Measurements from ENCODE around the gene PRPH.
"Not testable (repeated sequence)": the region's sequence is repeated elsewhere in the genome, so short reads cannot be mapped to it uniquely, and the experiment has no call there.

PRPH gene

GRCh38 chr12:49332891-49333371 lies 38.0 kb downstream of the PRPH start:
- DNase-seq (ENCODE audit: low spot score) = no peak

DNA sequence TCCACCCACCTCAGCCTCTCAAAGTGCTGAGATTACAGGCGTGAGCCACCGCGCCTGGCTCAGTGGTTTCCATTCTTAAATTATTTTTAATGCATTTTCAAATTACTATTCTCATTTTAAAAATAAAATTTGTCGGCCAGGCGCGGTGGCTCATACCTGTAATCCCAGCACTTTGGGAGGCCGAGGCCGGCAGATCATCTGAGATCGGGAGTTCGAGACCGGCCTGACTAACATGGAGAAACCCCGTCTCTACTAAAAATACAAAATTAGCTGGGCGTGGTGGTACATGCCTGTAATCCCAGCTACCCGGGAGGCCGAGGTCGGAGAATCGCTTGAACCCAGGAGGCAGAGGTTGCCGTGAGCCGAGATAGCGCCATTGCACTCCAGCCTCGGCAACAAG lies 38.8 kb downstream of the PRPH start:
- DNase-seq (ENCODE audit: low spot score) = not testable (repeated sequence)

DNA sequence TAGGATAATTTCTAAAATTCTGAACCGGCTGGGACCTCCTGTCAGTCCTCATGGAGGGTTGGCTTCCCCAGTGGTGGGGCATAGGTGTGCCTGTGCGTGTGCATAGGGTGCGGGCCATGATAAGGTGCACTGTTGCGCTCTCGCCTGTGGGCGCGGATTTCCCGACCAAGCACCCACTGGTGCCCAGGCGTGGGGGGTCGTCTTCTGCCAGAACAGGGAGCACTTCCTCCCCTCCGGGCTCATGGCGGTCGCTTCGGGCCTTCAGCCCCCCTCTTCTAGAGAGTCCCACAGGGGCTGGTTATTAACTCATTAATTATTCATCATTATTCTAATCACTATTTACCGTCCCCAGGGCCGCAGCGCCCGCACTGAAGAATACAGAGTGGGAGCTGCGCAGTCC lies 39.3 kb downstream of the PRPH start:
- DNase-seq (ENCODE audit: low spot score) = no peak

DNA sequence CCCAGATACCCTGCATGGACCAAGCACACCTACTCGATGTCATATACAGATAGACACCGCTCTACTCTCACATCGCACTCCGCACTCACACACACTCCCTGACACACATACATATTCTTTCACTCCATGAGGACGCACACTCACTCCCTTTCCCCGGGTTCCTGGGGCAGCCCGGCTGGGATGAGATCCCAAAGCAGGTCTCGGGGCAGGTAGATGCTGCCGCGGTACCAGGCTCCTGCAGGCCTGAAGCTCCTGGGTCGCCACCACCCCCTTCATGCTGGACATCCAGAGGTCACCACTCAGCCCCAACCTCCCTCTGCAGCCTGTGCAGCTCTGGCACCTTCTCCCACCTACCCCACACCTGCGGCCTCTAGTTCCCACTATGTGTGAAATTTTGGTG lies 39.7 kb downstream of the PRPH start:
- DNase-seq (ENCODE audit: low spot score) = no peak

- no peak for DNase-seq (ENCODE audit: low spot score)
Observed at GRCh38 chr12:49335118-49335954, 40.4 kb downstream of the PRPH start.

- no peak for DNase-seq (ENCODE audit: low spot score)
Observed at GRCh38 chr12:49335955-49336644, 41.2 kb downstream of the PRPH start.

- DNase-seq (ENCODE audit: low spot score) = no peak
Observed at GRCh38 chr12:49336645-49337584, 42.0 kb downstream of the PRPH start, which contains the start of gene C1QL4. Gene C1QL4, minus strand, starts transcription at chr12:49337188. Its CDS starts 711 bp downstream, at chr12:49336477.

DNA sequence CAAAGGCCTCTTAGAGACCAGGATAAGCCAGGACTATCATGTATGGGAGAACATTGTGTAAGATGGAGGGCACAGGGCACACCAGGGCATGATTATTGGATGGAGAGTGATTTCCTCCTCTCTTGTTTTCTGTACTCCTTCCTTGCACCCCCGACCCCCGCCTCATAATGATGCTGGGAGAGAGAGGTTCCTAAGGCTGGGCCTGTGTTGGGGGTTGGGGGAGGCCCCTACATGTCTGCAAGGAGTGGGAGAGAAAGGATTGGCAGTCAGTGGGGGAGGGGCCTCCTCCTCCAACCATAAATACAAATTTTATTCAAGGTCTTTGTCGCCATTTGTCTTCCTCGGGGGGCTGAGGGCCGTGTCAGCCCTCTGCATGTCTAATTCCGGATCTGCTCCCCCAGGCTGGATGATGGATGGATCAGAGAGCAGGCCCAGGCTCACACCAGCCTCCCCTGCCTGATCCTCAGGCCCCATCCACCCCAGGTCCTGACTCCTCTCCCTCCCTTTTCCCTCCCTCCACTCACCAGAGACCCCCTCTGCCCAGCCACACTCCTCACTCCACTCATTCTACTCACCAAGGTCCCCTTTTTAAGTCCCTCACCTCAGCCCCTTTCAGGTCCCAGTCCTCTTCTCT lies 44.0 kb downstream of the PRPH start:
- DNase-seq (ENCODE audit: low spot score) = no peak

GRCh38 chr12:49339464-49339861 lies 44.5 kb downstream of the PRPH start:
- no peak for DNase-seq (ENCODE audit: low spot score)

GRCh38 chr12:49340095-49340870 lies 45.3 kb downstream of the PRPH start:
- no peak for DNase-seq (ENCODE audit: low spot score)

- no peak for DNase-seq (ENCODE audit: low spot score)
Observed at GRCh38 chr12:49340971-49341776, 46.2 kb downstream of the PRPH start.

- no peak for DNase-seq (ENCODE audit: low spot score)
Observed at GRCh38 chr12:49341777-49342065, 46.8 kb downstream of the PRPH start.

- DNase-seq (ENCODE audit: low spot score) = no peak
Observed at GRCh38 chr12:49342066-49342913, 47.3 kb downstream of the PRPH start.

GRCh38 chr12:49342914-49343731 lies 48.2 kb downstream of the PRPH start:
- DNase-seq (ENCODE audit: low spot score) = no peak

GRCh38 chr12:49344486-49345050 lies 49.6 kb downstream of the PRPH start:
- no peak for DNase-seq (ENCODE audit: low spot score)

- DNase-seq (ENCODE audit: low spot score) = no peak
Observed at GRCh38 chr12:49345051-49345824, 50.3 kb downstream of the PRPH start.

All from kidney capillary endothelial cell (primary cell).